Body of pancreas (tissue), 4 donors: ENCODE measurements around the gene IGSF11. TPM values are rescaled to one million over a fixed set of nuclear protein-coding genes. Genes with fewer than 3 reads are reported as not detected.
"Not testable (repeated sequence)": the region's sequence is repeated elsewhere in the genome, so short reads cannot be mapped to it uniquely, and the experiment has no call there.

ENCODE experiments used
- ATAC-seq: fragments of 150-250 bp; one replicate; pipeline ENCODE4 v1.9.1; 2016
- DNase-seq, 4 donors: peaks; one replicate each; pipeline ENCODE4 v3.0.0-alpha.2; 2019
- H3K27ac ChIP-seq, 4 donors: fragments of 200-600 bp; sonication (generic); 1 replicate in 3 of 4; 2 replicates in 1 of 4; pipeline versions ENCODE4 v1.5.1 to v1.6.1; 2016 to 2019; ENCODE audit warnings: mild to moderate bottlenecking in 1 of 4, mixed read lengths in 1 of 4, moderate library complexity in 1 of 4
- H3K27me3 ChIP-seq, 2 donors: fragments of 200-600 bp; sonication (generic); one replicate each; pipeline ENCODE4 v1.6.0; 2016; ENCODE audit warnings: mild to moderate bottlenecking in 1 of 2
- H3K36me3 ChIP-seq, 2 donors: fragments of 200-600 bp; sonication (generic); replicated peaks in 1 of 2; 2 replicates each; pipeline ENCODE4 v1.5.1; 2016; ENCODE audit warnings: low read depth in 2 of 2; ENCODE audit not compliant: insufficient read depth in 1 of 2
- H3K4me1 ChIP-seq: fragments of 200-600 bp; sonication (generic); one replicate; pipeline ENCODE4 v1.6.0; 2016
- H3K4me3 ChIP-seq, 2 donors: fragments of 200-600 bp; sonication (generic); 1 replicate in 1 of 2; 2 replicates in 1 of 2; pipeline ENCODE4 v1.5.1; 2016 to 2019
- H3K9me3 ChIP-seq, 3 donors: fragments of 200-600 bp; sonication (generic); 1 replicate in 2 of 3; 2 replicates in 1 of 3; pipeline ENCODE4 v1.5.1; 2016
- POLR2A ChIP-seq, 3 donors: fragments of 450-650 bp; IDR thresholded peaks; one replicate each; pipeline ENCODE4 v1.6.1; 2016; ENCODE audit warnings: antibody characterized with exemption in 3 of 3, mild to moderate bottlenecking in 2 of 3
- WGBS, 2 donors: methylation state at CpG; one replicate each; pipeline ENCODE4 v1.1.5; 2017; 5-methylcytosine and 5-hydroxymethylcytosine counted together
- intact Hi-C: fragments of 100-400 bp; cut with DNase I; formaldehyde crosslinking; loops from one replicate; pipeline ENCODE4 v1.15.1; 2023
- total RNA-seq, 2 donors: library from RNA; depleted of rRNA; stranded (reverse); fragments of >200 nt; gene quantifications; one replicate each; pipeline ENCODE4 v1.1.0, GENCODE V29; 2016
- TF ChIP-seq, protein P1 (sequence below), 7 experiments: fragments of 450-650 bp in 4 of 7; fragments of 200-600 bp in 3 of 7; sonication (generic) in 3 of 7; IDR thresholded peaks; one replicate each; pipeline ENCODE4 v1.5.1; 2016 to 2019; ENCODE audit warnings: antibody characterized with exemption in 7 of 7

The IGSF11 gene
- total RNA-seq, 2 donors from 2014 or later: 3.0 to 9.1 TPM

- 79 to 89% methylated on average over 4 to 8 of the region's 8 CpGs for WGBS, 2 donors
- no peak for TF ChIP-seq POLR2A (IDR thresholded peaks at IDR 0.05)
- TF ChIP-seq, protein P1, sequence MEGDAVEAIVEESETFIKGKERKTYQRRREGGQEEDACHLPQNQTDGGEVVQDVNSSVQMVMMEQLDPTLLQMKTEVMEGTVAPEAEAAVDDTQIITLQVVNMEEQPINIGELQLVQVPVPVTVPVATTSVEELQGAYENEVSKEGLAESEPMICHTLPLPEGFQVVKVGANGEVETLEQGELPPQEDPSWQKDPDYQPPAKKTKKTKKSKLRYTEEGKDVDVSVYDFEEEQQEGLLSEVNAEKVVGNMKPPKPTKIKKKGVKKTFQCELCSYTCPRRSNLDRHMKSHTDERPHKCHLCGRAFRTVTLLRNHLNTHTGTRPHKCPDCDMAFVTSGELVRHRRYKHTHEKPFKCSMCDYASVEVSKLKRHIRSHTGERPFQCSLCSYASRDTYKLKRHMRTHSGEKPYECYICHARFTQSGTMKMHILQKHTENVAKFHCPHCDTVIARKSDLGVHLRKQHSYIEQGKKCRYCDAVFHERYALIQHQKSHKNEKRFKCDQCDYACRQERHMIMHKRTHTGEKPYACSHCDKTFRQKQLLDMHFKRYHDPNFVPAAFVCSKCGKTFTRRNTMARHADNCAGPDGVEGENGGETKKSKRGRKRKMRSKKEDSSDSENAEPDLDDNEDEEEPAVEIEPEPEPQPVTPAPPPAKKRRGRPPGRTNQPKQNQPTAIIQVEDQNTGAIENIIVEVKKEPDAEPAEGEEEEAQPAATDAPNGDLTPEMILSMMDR (IDR thresholded peaks at IDR 0.05): no peak
- no peak overlapping the region for H3K4me3 ChIP-seq
- H3K36me3 ChIP-seq: no peaks in the 10 kb centered on the region
- DNase-seq (no peak), ATAC-seq (no peak)
- no peaks in the 10 kb centered on the region for H3K27me3 ChIP-seq
- H3K27ac ChIP-seq: no peak overlapping the region
- intact Hi-C loops: no loop called here
- H3K4me1 ChIP-seq: no peaks in the 10 kb centered on the region
- H3K9me3 ChIP-seq: no peaks in the 10 kb centered on the region
Measured at GRCh38 chr3:118977671-118978392, 56.8 kb downstream of the IGSF11 start.

- Histone ChIP-seq H3K27me3 (no peaks in the 10 kb centered on the region), H3K4me3 (no peak overlapping the region), H3K9me3 (no peaks in the 10 kb centered on the region), H3K4me1 (no peaks in the 10 kb centered on the region), H3K36me3 (no peaks in the 10 kb centered on the region), H3K27ac (no peak overlapping the region)
- no peak for DNase-seq
- intact Hi-C loops: no loop called here
- TF ChIP-seq, protein P1 (IDR thresholded peaks at IDR 0.05): no peak
- no peak for TF ChIP-seq POLR2A (IDR thresholded peaks at IDR 0.05)
- ATAC-seq: no peak
Measured at GRCh38 chr3:118977118-118977517, 57.5 kb downstream of the IGSF11 start.

GRCh38 chr3:118975476-118975875 is 59.2 kb downstream of the IGSF11 start:
- H3K4me1 ChIP-seq, H3K27ac ChIP-seq, intact Hi-C loops, H3K27me3 ChIP-seq, H3K9me3 ChIP-seq, H3K36me3 ChIP-seq, H3K4me3 ChIP-seq, DNase-seq, ATAC-seq: not testable (repeated sequence)
- WGBS, 2 donors: 62 to 85% methylated on average over 1 of the region's 1 CpG

DNA sequence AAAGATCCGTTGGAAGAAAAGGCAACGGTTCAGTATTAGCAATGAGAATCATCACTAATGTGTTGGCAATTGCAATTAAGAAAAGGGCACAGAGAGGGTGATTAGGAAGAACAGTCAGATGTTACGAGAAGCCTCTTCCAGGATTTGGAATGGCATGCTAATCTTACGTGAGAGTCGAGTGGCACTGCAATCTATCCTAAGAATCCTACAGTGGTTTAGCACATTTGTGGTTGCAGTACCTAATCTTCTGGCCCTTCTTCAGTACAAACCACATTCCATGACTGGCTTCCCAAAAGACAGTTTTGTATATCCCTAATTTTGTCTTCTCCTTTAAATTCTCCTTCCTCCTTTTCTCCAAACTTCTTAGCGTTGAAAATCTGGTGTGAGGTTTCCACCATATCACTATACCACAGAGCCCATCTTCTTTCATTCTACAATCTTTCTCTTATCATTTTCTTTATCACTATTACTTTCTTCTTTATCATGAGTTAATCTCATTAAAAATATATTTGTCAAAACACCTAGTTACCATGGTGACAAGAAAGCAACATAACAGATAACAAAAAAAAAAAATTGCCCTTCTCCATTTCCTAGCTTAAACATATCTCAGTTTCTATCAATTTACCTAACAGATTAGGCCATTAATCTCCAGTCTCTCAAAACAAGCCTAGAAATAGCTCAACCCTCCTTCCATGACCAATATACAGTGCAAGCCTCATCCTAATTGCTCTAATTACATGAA is 60.1 kb downstream of the IGSF11 start:
- no peak for ATAC-seq
- no peak overlapping the region for H3K27ac ChIP-seq
- H3K4me3 ChIP-seq: no peak overlapping the region
- no peak for TF ChIP-seq POLR2A (IDR thresholded peaks at IDR 0.05)
- TF ChIP-seq, protein P1 (IDR thresholded peaks at IDR 0.05): no peak
- WGBS, 2 donors: 88 to 92% methylated on average over 6 of the region's 6 CpGs
- no peak for DNase-seq
- H3K27me3 ChIP-seq: no peaks in the 10 kb centered on the region
- intact Hi-C loops: no loop called here
- no peaks in the 10 kb centered on the region for H3K36me3 ChIP-seq
- H3K4me1 ChIP-seq: no peaks in the 10 kb centered on the region
- H3K9me3 ChIP-seq: no peaks in the 10 kb centered on the region

- Histone ChIP-seq H3K4me3 (no peak overlapping the region), H3K4me1 (no peaks in the 10 kb centered on the region), H3K27ac (no peak overlapping the region), H3K9me3 (no peaks in the 10 kb centered on the region), H3K27me3 (no peaks in the 10 kb centered on the region), H3K36me3 (no peaks in the 10 kb centered on the region)
- ATAC-seq (no peak), DNase-seq (peak in 1 of 4 donors; percentile 31)
- no peak for TF ChIP-seq POLR2A (IDR thresholded peaks at IDR 0.05)
- TF ChIP-seq, protein P1 (IDR thresholded peaks at IDR 0.05): no peak
- 82 to 88% methylated on average over 3 of the region's 3 CpGs for WGBS, 2 donors
- intact Hi-C loops: no loop called here
Measured at GRCh38 chr3:118973050-118973449, 61.6 kb downstream of the IGSF11 start.
